Measurements from ENCODE around the gene KIRREL3. TPM values are rescaled to one million over a fixed set of nuclear protein-coding genes. Genes with fewer than 3 reads are reported as not detected.

KIRREL3 gene
- total and polyA plus RNA-seq, 2 of the 8 experiments (the other 6 are each of a cell fraction or from before 2014, with no cell fraction given): 0.29 to 0.32 TPM

DNA sequence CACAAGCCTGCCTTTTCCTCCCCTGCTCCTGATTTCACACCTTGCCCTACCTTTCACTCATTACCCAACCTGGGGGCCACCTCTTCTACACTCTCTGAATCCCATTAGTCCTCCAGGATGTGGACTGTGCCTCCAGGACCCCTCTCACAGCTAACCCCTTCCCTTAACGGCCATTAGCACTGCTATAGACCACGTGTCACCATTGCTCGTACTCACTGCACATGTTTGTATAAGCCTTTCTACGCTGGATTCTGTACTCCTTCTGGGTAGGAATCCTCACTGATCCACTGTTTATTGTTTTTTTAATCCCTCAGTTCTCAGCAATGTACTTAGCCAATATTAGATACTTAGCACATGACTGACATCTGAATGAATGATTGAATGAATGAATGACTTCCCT, 40.9 kb downstream of the KIRREL3 start:
- Histone ChIP-seq H3K23me2 (ENCODE audit: low read depth, low read length) (no peaks in the 10 kb centered on the region), H3K9ac (replicated peaks in 1 of 4; ENCODE audit: extremely low read depth in 1 of 4, low read depth in 3 of 4, low read length in 3 of 4) (no peak overlapping the region), H3K56ac (replicated peaks; ENCODE audit: insufficient read length, low read depth, low read length) (no peak overlapping the region), H3K9me3 (ENCODE audit: insufficient read depth in 2 of 2, low read depth in 1 of 2, low read length in 1 of 2) (no peaks in the 10 kb centered on the region), H2BK20ac (ENCODE audit: low read length) (no peak overlapping the region), H3K4me3 (ENCODE audit: extremely low read depth in 1 of 4, insufficient read depth in 2 of 4, low read depth in 3 of 4, low read length in 4 of 4) (no peak overlapping the region), H3K18ac (ENCODE audit: extremely low read depth, low read length) (no peak overlapping the region), H2AK5ac (ENCODE audit: low read depth, low read length) (no peak overlapping the region), H2BK12ac (ENCODE audit: low read depth, low read length) (no peak overlapping the region), H3K14ac (ENCODE audit: insufficient read length) (no peak overlapping the region), H2BK5ac (ENCODE audit: low read depth, low read length) (no peak overlapping the region), H4K8ac (ENCODE audit: extremely low read depth, insufficient read depth, low read length) (no peak overlapping the region), H4K91ac (replicated peaks; ENCODE audit: insufficient read length, low read length) (no peak overlapping the region), H3K4me2 (ENCODE audit: insufficient read depth in 1 of 2, low read depth in 2 of 2, low read length in 2 of 2) (no peak overlapping the region), H3K27ac (ENCODE audit: low read depth, low read length) (no peak overlapping the region), H4K20me1 (replicated peaks in 1 of 2; ENCODE audit: control insufficient read depth in 1 of 2, insufficient read depth in 2 of 2, low read length in 2 of 2) (no peaks in the 10 kb centered on the region), H3K27me3 (replicated peaks in 1 of 4; ENCODE audit: control insufficient read depth in 3 of 4, extremely low read depth in 1 of 4, insufficient read depth in 3 of 4, low read length in 3 of 4) (peaks cover 0 to 1% (median 0%) of the 10 kb centered on the region in 4 experiments; a peak in 1 of 7 replicates), H2AFZ (ENCODE audit: low read length) (no peak overlapping the region), H3K79me2 (ENCODE audit: control insufficient read depth in 1 of 2, insufficient read depth in 2 of 2, low read length in 2 of 2) (no peaks in the 10 kb centered on the region), H2BK120ac (replicated peaks; ENCODE audit: low read depth, low read length) (no peak overlapping the region), H3K4me1 (replicated peaks in 1 of 4; ENCODE audit: control insufficient read depth in 3 of 4, insufficient read depth in 4 of 4, low read length in 3 of 4) (no peaks in the 10 kb centered on the region), H3K23ac (ENCODE audit: insufficient read length) (no peak overlapping the region), H3K36me3 (ENCODE audit: control insufficient read depth in 2 of 4, insufficient read depth in 4 of 4, low read length in 3 of 4) (no peaks in the 10 kb centered on the region), H3K79me1 (ENCODE audit: low read depth, low read length) (no peaks in the 10 kb centered on the region), H4K5ac (ENCODE audit: insufficient read length, low read depth, low read length) (no peak overlapping the region), H3K4ac (replicated peaks; ENCODE audit: insufficient read length, low read depth, low read length) (no peak overlapping the region), H2BK15ac (ENCODE audit: low read length) (no peak overlapping the region)
- WGBS, 2 experiments (ENCODE audit: extremely low coverage in 1 of 2, insufficient coverage in 1 of 2, insufficient read length in 1 of 2, insufficient replicate concordance in 2 of 2, low coverage in 1 of 2, low lambda C conversion rate in 2 of 2, missing lambda C conversion rate in 1 of 2): 93% methylated on average over 4 of the region's 4 CpGs; no CpG with 5 or more reads in 1 of the 2 experiments
- ChIA-PET POLR2A (ENCODE audit: partially characterized antibody) (no interaction called here), CTCF (ENCODE audit: partially characterized antibody) (no interaction called here)
- DNase-seq (ENCODE audit: low read depth in 1 of 2, low spot score in 2 of 2) (no peak), FAIRE-seq (no peak)
- TF ChIP-seq ZNF274 (IDR thresholded peaks at IDR 0.05; ENCODE audit: borderline replicate concordance, extremely low read depth, low read length): no peak
- no peak for TF ChIP-seq SIRT6 (IDR thresholded peaks at IDR 0.05; ENCODE audit: low read length)
- no peak for TF ChIP-seq SIN3A (conservative IDR thresholded peaks at IDR 0.05 in 1 of 2, IDR thresholded peaks at IDR 0.05 in 1 of 2; ENCODE audit: low read depth in 1 of 2, low read length in 2 of 2)
- TF ChIP-seq BRCA1 (IDR thresholded peaks at IDR 0.05; ENCODE audit: low read depth, low read length): no peak
- TF ChIP-seq SUZ12 (IDR thresholded peaks at IDR 0.05; ENCODE audit: low read length): no peak
- TF ChIP-seq, protein P1, sequence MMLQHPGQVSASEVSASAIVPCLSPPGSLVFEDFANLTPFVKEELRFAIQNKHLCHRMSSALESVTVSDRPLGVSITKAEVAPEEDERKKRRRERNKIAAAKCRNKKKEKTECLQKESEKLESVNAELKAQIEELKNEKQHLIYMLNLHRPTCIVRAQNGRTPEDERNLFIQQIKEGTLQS (IDR thresholded peaks at IDR 0.05; ENCODE audit: insufficient read depth, low read depth, low read length): no peak
- TF ChIP-seq NANOG (IDR thresholded peaks at IDR 0.05; ENCODE audit: insufficient read depth, low read depth, low read length, poor library complexity, severe bottlenecking): no peak
- no peak for TF ChIP-seq EGR1 (IDR thresholded peaks at IDR 0.05; ENCODE audit: borderline replicate concordance, low read depth, low read length)
- TF ChIP-seq RAD21 (IDR thresholded peaks at IDR 0.05 in 1 of 2, conservative IDR thresholded peaks at IDR 0.05 in 1 of 2; ENCODE audit: low read depth in 2 of 2, low read length in 2 of 2): no peak
- TF ChIP-seq KDM1A (IDR thresholded peaks at IDR 0.05; ENCODE audit: borderline replicate concordance, low read length): no peak
- no peak for TF ChIP-seq SRF (IDR thresholded peaks at IDR 0.05; ENCODE audit: low read depth, low read length)
- TF ChIP-seq CEBPB (IDR thresholded peaks at IDR 0.05; ENCODE audit: low read depth, low read length): no peak
- no peak for TF ChIP-seq TEAD4 (IDR thresholded peaks at IDR 0.05; ENCODE audit: low read depth, low read length)
- TF ChIP-seq HDAC6 (IDR thresholded peaks at IDR 0.05; ENCODE audit: low read depth, low read length): no peak

Data from H1 (cell line).